ENCODE data around the gene GBF1. TPM values are rescaled to one million over a fixed set of nuclear protein-coding genes. Genes with fewer than 3 reads are reported as not detected.
A peak's percentile ranks its signal among the peaks of the same experiment; 100 is the strongest.

The GBF1 gene
- total and polyA plus RNA-seq, 2 donors (not counting 1 experiment from before 2014, with no cell fraction given), result 20.8 to 39.3 TPM

DNA sequence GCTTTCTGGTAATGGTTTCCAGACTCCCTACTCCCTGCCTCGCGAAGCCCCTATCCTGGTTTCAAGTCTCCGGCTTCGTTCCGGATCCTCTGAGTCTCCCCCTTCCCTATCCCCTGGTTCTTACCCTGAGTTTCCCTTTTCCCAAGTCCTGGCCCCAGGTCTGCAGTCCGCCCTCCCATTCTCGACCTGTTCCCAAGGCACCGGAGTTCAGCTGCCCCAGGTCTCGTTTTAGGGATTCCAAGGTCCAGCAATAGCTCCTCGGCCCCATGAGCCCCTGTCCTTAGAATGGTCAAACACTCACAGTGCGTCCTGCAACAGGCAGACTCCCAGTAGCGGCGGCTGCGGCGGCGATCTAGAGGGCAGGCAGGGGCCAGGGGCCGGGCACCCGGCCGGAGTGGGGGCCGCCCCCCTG lies 4.3 kb upstream of the GBF1 start:
- peak overlapping the region in 3 of 5 experiments; percentile 48 to 65 (median 48) for H3K4me3 ChIP-seq (ENCODE audit: control extremely low read depth in 1 of 5, extremely low read depth in 1 of 5, insufficient read depth in 1 of 5, low read depth in 2 of 5, low read length in 4 of 5)
- peaks cover 16% of the 10 kb centered on the region for H4K20me1 ChIP-seq (ENCODE audit: control insufficient read depth, insufficient read depth, low read length, poor library complexity, severe bottlenecking)
- peaks cover 47% of the 10 kb centered on the region for H3K27me3 Mint-ChIP-seq
- H3K27ac ChIP-seq (ENCODE audit: low read length in 2 of 2), result no peak overlapping the region
- H3K9me3 ChIP-seq (ENCODE audit: control extremely low read depth in 1 of 3, control insufficient read depth in 2 of 3, insufficient read depth in 1 of 3, low read length in 2 of 3), result peaks cover 0 to 16% (median 0%) of the 10 kb centered on the region in 3 donors
- WGBS (ENCODE audit: insufficient coverage), result 6% methylated on average over 20 of the region's 20 CpGs
- H3K4me1 ChIP-seq (ENCODE audit: control insufficient read depth in 2 of 2, insufficient read depth in 2 of 2, low read length in 2 of 2), result peaks cover 30 to 31% of the 10 kb centered on the region in 2 donors
- no peaks in the 10 kb centered on the region for H3K36me3 ChIP-seq (replicated peaks in 1 of 2; ENCODE audit: control extremely low read depth in 1 of 2, control insufficient read depth in 1 of 2, extremely low read depth in 1 of 2, insufficient read depth in 2 of 2, low read length in 1 of 2)
- H3K9me3 Mint-ChIP-seq (ENCODE audit: insufficient read depth), result no peaks in the 10 kb centered on the region
- peak overlapping the region; percentile 93 for H3K4me2 ChIP-seq (replicated peaks; ENCODE audit: low read depth, low read length, poor library complexity, severe bottlenecking)
- ChIA-PET POLR2A (no interaction called here), CTCF (interaction anchor here (0.8 to 3.7 kb wide), 5 partner anchors 11 to 221 kb away, joined by 3 to 26 read pairs (median 4); partner anchors contain the start of gene ELOVL3)
- peaks cover 0 to 51% (median 33%) of the 10 kb centered on the region in 4 experiments for H3K27me3 ChIP-seq (replicated peaks in 1 of 4; ENCODE audit: control extremely low read depth in 1 of 4, control insufficient read depth in 3 of 4, insufficient read depth in 4 of 4, low read length in 3 of 4)
- peak overlapping the region; percentile 62 for H3K9ac ChIP-seq (ENCODE audit: low read length)
- H3K4me1 Mint-ChIP-seq, result peaks cover 35% of the 10 kb centered on the region
- peaks cover 13% of the 10 kb centered on the region for H3K79me2 ChIP-seq (ENCODE audit: control insufficient read depth, insufficient read depth, low read length)
- intact Hi-C loops (cut with micrococcal nuclease), result loop anchor here (1.0 to 10.0 kb wide), 4 partner anchors 15 to 886 kb away; partner anchors contain the start of genes ACTR1A, BTRC, ELOVL3 and HPS6
- no peak for ATAC-seq (ENCODE audit: low read depth)
- peak overlapping the region; percentile 85 for H3K4me3 Mint-ChIP-seq
- DNase-seq, result no peak
- TF ChIP-seq, protein P1, sequence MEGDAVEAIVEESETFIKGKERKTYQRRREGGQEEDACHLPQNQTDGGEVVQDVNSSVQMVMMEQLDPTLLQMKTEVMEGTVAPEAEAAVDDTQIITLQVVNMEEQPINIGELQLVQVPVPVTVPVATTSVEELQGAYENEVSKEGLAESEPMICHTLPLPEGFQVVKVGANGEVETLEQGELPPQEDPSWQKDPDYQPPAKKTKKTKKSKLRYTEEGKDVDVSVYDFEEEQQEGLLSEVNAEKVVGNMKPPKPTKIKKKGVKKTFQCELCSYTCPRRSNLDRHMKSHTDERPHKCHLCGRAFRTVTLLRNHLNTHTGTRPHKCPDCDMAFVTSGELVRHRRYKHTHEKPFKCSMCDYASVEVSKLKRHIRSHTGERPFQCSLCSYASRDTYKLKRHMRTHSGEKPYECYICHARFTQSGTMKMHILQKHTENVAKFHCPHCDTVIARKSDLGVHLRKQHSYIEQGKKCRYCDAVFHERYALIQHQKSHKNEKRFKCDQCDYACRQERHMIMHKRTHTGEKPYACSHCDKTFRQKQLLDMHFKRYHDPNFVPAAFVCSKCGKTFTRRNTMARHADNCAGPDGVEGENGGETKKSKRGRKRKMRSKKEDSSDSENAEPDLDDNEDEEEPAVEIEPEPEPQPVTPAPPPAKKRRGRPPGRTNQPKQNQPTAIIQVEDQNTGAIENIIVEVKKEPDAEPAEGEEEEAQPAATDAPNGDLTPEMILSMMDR (IDR thresholded peaks at IDR 0.05), result no peak
- peak; percentile 62 for TF ChIP-seq EZH2 (IDR thresholded peaks at IDR 0.05; ENCODE audit: borderline replicate concordance, insufficient read depth, low read depth, low read length, poor library complexity, severe bottlenecking)
- peak overlapping the region; percentile 76 for H2AFZ ChIP-seq (ENCODE audit: insufficient read depth, low read depth, low read length, poor library complexity, severe bottlenecking)
- H3K27ac Mint-ChIP-seq, result no peak overlapping the region

DNA sequence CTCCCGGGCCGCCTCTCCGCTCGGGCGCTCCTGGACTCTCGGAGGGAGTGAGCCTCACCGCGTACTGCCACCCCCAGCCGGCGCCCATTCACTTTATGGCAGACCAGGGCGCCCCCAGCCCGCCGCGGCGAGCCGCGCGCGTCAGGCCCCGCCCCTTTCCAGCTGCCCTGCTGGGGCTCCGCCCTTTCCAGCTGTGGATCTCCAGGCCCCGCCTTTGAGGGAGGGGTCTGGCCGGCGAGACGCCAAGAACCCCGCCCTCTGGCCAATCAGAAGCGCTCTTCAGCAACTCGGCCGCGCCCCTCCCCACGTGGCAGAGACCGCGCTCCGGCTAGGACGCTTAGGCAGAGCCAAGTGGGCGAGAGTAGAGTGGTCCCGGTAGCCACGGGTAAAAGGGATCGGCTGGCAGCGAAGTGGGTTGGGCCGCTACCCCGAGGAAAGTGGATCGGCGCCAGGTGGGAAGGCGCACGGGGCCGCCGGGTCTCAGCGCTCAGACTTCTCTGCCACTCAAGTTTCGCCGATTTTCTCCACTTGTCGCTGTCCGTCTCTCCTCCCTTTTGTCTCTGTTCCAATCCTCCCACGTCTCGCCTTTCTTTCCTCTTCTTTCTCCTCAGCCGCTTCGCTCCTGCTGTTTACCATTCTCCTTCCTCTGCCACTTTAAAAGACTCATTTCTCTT lies 3.8 kb upstream of the GBF1 start, which contains the start of gene PITX3:
Gene PITX3 (minus strand): TSS at position 69 of the 674 bp plus-strand sequence. CDS start 9,432 bp downstream, outside the sequence.
- intact Hi-C loops (cut with micrococcal nuclease), result loop anchor here (1.0 to 10.0 kb wide), 4 partner anchors 15 to 887 kb away; partner anchors contain the start of genes ACTR1A, BTRC, ELOVL3 and HPS6
- H3K4me3 Mint-ChIP-seq, result peak within 1 kb of the TSS; percentile 85

More for the DNA sequence above, 3.8 kb upstream of the GBF1 start, which contains the start of gene PITX3:
- Histone ChIP-seq H3K4me1 (ENCODE audit: control insufficient read depth in 2 of 2, insufficient read depth in 2 of 2, low read length in 2 of 2) (peaks cover 35 to 36% of the 10 kb centered on the region in 2 donors), H3K4me2 (replicated peaks; ENCODE audit: low read depth, low read length, poor library complexity, severe bottlenecking) (peak within 1 kb of the TSS; percentile 93), H3K79me2 (ENCODE audit: control insufficient read depth, insufficient read depth, low read length) (peaks cover 19% of the 10 kb centered on the region), H3K9ac (ENCODE audit: low read length) (peak within 1 kb of the TSS; percentile 62), H3K27ac (ENCODE audit: low read length in 2 of 2) (no peak within 1 kb of the TSS), H2AFZ (ENCODE audit: insufficient read depth, low read depth, low read length, poor library complexity, severe bottlenecking) (peak within 1 kb of the TSS; percentile 76), H3K36me3 (replicated peaks in 1 of 2; ENCODE audit: control extremely low read depth in 1 of 2, control insufficient read depth in 1 of 2, extremely low read depth in 1 of 2, insufficient read depth in 2 of 2, low read length in 1 of 2) (no peaks in the 10 kb centered on the region), H3K27me3 (replicated peaks in 1 of 4; ENCODE audit: control extremely low read depth in 1 of 4, control insufficient read depth in 3 of 4, insufficient read depth in 4 of 4, low read length in 3 of 4) (peaks cover 0 to 47% (median 33%) of the 10 kb centered on the region in 4 experiments), H3K4me3 (ENCODE audit: control extremely low read depth in 1 of 5, extremely low read depth in 1 of 5, insufficient read depth in 1 of 5, low read depth in 2 of 5, low read length in 4 of 5) (peak within 1 kb of the TSS; percentile 21 to 65 (median 48)), H4K20me1 (ENCODE audit: control insufficient read depth, insufficient read depth, low read length, poor library complexity, severe bottlenecking) (peaks cover 16% of the 10 kb centered on the region), H3K9me3 (ENCODE audit: control extremely low read depth in 1 of 3, control insufficient read depth in 2 of 3, insufficient read depth in 1 of 3, low read length in 2 of 3) (peaks cover 0 to 16% (median 0%) of the 10 kb centered on the region in 3 donors)
- WGBS (ENCODE audit: insufficient coverage), result 2% methylated on average over 55 of the region's 57 CpGs
- DNase-seq (peak; percentile 89), ATAC-seq (ENCODE audit: low read depth) (peak; percentile 39)
- CTCF ChIA-PET, result interaction anchor here (1.0 to 3.7 kb wide), 4 partner anchors 11 to 158 kb away, joined by 4 to 26 read pairs (median 10); partner anchors contain the start of gene ELOVL3
- H3K27me3 Mint-ChIP-seq, result peaks cover 41% of the 10 kb centered on the region
- TF ChIP-seq, protein P1 (IDR thresholded peaks at IDR 0.05), result no peak
- no peak for TF ChIP-seq EZH2 (IDR thresholded peaks at IDR 0.05; ENCODE audit: borderline replicate concordance, insufficient read depth, low read depth, low read length, poor library complexity, severe bottlenecking)
- no peaks in the 10 kb centered on the region for H3K9me3 Mint-ChIP-seq (ENCODE audit: insufficient read depth)
- H3K27ac Mint-ChIP-seq, result peak within 1 kb of the TSS; percentile 47
- POLR2A ChIA-PET, result no interaction called here
- H3K4me1 Mint-ChIP-seq, result peaks cover 40% of the 10 kb centered on the region
